Mammary epithelial cell (primary cell): ENCODE data around the gene CCR9.

Experiments
- EZH2 ChIP-seq: IDR thresholded peaks from 2 replicates; pipeline ENCODE4 v1.6.1; 2012; ENCODE audit warnings: low read length, inconsistent platforms, borderline replicate concordance
- TF ChIP-seq, protein P1 (sequence below), 2 donors: IDR thresholded peaks in 1 of 2; conservative IDR thresholded peaks in 1 of 2; 2 replicates each; pipeline ENCODE4 v1.5.1; 2011 to 2012; ENCODE audit warnings: inconsistent platforms in 2 of 2, low read length in 2 of 2, mild to moderate bottlenecking in 2 of 2, control low read depth in 1 of 2, low read depth in 1 of 2; ENCODE audit not compliant: insufficient read depth in 1 of 2; ENCODE audit errors: extremely low read depth in 1 of 2

- TF ChIP-seq, protein P1, sequence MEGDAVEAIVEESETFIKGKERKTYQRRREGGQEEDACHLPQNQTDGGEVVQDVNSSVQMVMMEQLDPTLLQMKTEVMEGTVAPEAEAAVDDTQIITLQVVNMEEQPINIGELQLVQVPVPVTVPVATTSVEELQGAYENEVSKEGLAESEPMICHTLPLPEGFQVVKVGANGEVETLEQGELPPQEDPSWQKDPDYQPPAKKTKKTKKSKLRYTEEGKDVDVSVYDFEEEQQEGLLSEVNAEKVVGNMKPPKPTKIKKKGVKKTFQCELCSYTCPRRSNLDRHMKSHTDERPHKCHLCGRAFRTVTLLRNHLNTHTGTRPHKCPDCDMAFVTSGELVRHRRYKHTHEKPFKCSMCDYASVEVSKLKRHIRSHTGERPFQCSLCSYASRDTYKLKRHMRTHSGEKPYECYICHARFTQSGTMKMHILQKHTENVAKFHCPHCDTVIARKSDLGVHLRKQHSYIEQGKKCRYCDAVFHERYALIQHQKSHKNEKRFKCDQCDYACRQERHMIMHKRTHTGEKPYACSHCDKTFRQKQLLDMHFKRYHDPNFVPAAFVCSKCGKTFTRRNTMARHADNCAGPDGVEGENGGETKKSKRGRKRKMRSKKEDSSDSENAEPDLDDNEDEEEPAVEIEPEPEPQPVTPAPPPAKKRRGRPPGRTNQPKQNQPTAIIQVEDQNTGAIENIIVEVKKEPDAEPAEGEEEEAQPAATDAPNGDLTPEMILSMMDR (conservative IDR thresholded peaks at IDR 0.05 in 1 of 2, IDR thresholded peaks at IDR 0.05 in 1 of 2; ENCODE audit: extremely low read depth in 1 of 2, insufficient read depth in 1 of 2, low read depth in 1 of 2, low read length in 2 of 2) = no peak
- TF ChIP-seq EZH2 = no peak
These were observed 3.0 kb downstream of the CCR9 start for GRCh38 chr3:45889337-45889736.
